Activated T-cell treated with anti-CD3 and anti-CD28 coated beads for 24 hours (primary cell): Measurements from ENCODE around the gene PPFIA4.

Experiments
- DNase-seq: peaks from one replicate; pipeline ENCODE4 v3.0.0-alpha.2; 2020; ENCODE audit warnings: low read depth

Gene PPFIA4

DNA sequence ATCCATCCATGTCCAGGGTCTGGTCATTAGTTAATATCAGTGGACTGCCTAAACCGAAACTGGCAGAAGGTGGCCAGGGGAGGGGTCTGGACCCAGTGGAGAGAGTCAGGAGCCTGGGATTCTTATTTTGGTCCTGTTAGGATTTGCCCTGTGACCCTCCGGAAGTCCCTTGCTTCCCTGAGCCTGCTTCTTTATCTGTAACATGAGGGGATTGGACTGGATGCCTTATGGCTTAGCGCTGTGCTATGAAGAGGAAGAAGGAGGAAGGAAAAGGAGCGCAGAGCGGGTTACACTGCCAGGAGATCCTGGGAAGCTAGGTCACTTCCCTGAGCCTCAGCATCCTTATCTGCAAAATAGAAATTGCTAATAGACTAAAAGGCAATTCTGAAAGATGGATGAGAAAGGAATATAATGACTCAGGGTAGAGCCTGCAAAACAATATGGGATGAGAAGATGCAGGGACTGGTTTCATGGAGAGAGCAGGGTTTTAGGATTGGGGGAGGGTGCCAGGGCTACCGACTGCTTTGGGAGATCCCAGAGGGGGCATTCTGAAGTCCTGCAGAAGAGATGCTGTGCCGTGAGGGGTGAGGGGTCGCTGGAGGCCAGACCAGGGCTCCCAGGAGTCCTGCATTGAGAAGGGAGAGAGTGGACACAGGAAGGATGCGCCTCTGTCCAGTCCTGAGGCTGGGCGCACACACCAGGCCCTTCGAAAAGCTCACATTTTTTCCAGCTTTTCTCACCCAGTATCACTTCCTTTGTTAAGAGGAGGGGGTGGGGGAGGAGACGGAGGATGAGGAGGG, 100.8 kb downstream of the PPFIA4 start:
- no peak for DNase-seq

DNA sequence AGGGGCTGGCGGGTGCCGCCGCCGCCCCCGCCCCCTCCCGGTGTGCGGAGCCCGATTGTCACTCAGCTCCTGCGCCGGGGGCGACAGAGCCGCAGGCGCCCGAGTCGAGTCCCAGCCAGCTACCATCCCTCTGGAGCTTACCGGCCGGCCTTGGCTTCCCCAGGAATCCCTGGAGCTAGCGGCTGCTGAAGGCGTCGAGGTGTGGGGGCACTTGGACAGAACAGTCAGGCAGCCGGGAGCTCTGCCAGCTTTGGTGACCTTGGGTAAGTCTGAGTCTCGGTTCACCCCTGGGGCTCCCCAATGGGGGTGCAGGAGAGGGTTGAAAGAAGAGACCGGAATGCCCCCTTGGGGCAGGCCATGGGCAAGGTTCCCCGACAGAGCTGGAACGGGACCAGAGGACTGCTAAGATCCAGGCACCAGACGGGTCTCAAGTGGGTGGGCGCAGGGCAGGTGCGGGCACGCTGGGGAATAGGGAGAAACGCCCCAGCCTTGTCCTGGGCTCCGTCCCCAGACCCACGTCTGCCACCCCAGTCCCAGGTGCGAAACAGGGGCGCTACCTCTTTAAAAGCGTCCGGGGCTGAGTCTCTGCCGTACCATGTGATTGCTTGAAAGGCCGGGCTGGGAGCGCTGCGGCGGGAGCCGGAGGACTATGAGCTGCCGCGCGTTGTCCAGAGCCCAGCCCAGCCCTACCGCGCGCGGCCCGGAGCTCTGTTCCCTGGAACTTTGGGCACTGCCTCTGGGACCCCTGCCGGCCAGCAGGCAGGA, 101.6 kb downstream of the PPFIA4 start, which contains the start of gene ADORA1:
Gene ADORA1 (plus strand): TSS at position 61 of the 765 bp plus-strand sequence. CDS start 1,116 bp downstream, outside the sequence.
- no peak for DNase-seq

DNA sequence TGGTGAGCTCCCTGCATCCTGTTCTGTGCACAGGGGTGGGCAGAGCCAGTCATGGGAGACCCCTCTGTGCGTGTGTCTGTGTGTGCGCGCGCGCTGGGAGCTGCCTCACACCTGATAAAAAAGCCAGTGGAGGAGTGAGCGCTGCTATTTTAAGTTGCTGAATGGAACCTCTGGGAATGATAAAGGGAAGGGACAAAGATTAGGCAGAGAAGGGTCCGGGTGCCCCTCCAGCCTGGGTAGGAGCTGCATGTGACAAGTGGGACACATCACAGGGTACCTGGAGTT, 102.1 kb downstream of the PPFIA4 start:
- DNase-seq: no peak
